Natural killer cell (primary cell): ENCODE measurements around the gene STAT5A. TPM values are rescaled to one million over a fixed set of nuclear protein-coding genes. Genes with fewer than 3 reads are reported as not detected.
"Not testable (repeated sequence)": the region's sequence is repeated elsewhere in the genome, so short reads cannot be mapped to it uniquely, and the experiment has no call there.

Source experiments
- ATAC-seq, 3 donors: fragments of 150-1000 bp in 2 of 3; fragments of 200-7000 bp in 1 of 3; cut with Tn5 transposase; 1 replicate in 1 of 3; 2 replicates in 2 of 3; pipeline ENCODE4 v1.10.0; 2021; ENCODE audit warnings: mild to moderate bottlenecking in 2 of 3, moderate library complexity in 2 of 3
- DNase-seq, 2 donors: peaks; one replicate each; pipeline versions ENCODE4 v3.0.0 to v3.0.0-alpha.2; 2013 to 2021; ENCODE audit warnings: mixed read lengths in 1 of 2
- H3K27ac ChIP-seq: one replicate; pipeline ENCODE4 v1.5.1; 2013; ENCODE audit warnings: mild to moderate bottlenecking, low read length
- H3K27me3 ChIP-seq: one replicate; pipeline ENCODE4 v1.6.1; 2013; ENCODE audit warnings: low read length; ENCODE audit not compliant: control insufficient read depth, insufficient read depth
- H3K36me3 ChIP-seq: one replicate; pipeline ENCODE4 v1.6.1; 2013; ENCODE audit warnings: low read length; ENCODE audit not compliant: control insufficient read depth, insufficient read depth
- H3K4me1 ChIP-seq: one replicate; pipeline ENCODE4 v1.6.1; 2013; ENCODE audit warnings: low read length; ENCODE audit not compliant: control insufficient read depth, insufficient read depth
- H3K4me3 ChIP-seq: one replicate; pipeline ENCODE4 v1.5.1; 2013; ENCODE audit warnings: low read length
- H3K9me3 ChIP-seq: one replicate; pipeline ENCODE4 v1.6.1; 2013; ENCODE audit warnings: low read length; ENCODE audit not compliant: control insufficient read depth, insufficient read depth
- H3K27ac Mint-ChIP-seq, 2 donors: one replicate each; pipeline ENCODE4 v1.8.0; 2022; ENCODE audit warnings: mild to moderate bottlenecking in 2 of 2, mixed read lengths in 2 of 2, moderate library complexity in 1 of 2
- H3K27me3 Mint-ChIP-seq, 2 donors: one replicate each; pipeline ENCODE4 v1.8.0; 2022; ENCODE audit warnings: low read depth in 2 of 2, mixed read lengths in 2 of 2
- H3K36me3 Mint-ChIP-seq: one replicate; pipeline ENCODE4 v1.8.0; 2022; ENCODE audit warnings: mixed read lengths
- H3K4me1 Mint-ChIP-seq, 2 donors: one replicate each; pipeline ENCODE4 v1.8.0; 2022; ENCODE audit warnings: mixed read lengths in 2 of 2
- H3K4me3 Mint-ChIP-seq: one replicate; pipeline ENCODE4 v1.8.0; 2022; ENCODE audit warnings: mild to moderate bottlenecking, moderate library complexity, mixed read lengths
- H3K9me3 Mint-ChIP-seq, 2 donors: one replicate each; pipeline ENCODE4 v1.8.0; 2022; ENCODE audit warnings: mixed read lengths in 2 of 2
- WGBS: methylation state at CpG from one replicate; pipeline ENCODE4 v1.1.7; 2013; ENCODE audit warnings: missing lambda C conversion rate; ENCODE audit not compliant: insufficient coverage; 5-methylcytosine and 5-hydroxymethylcytosine counted together
- intact Hi-C: fragments of 100-400 bp; cut with micrococcal nuclease; formaldehyde crosslinking; loops from one replicate; pipeline ENCODE4 v1.14.2; 2022
- total RNA-seq, 4 donors: library from RNA; stranded (reverse); fragments of 120-200 nt in 1 of 4; gene quantifications; one replicate each; pipeline versions ENCODE4 v1.2.3 to v1.2.4, GENCODE V29; 2013 to 2022
- TF ChIP-seq, protein P1 (sequence below): fragments of 200-600 bp; IDR thresholded peaks from one replicate; pipeline ENCODE4 v1.8.0; 2022; ENCODE audit warnings: antibody characterized with exemption

Gene STAT5A
- 100 to 1,000 TPM; 112 to 135 (median 117) TPM for total RNA-seq
- 61.7 TPM for total RNA-seq (2013)

DNA sequence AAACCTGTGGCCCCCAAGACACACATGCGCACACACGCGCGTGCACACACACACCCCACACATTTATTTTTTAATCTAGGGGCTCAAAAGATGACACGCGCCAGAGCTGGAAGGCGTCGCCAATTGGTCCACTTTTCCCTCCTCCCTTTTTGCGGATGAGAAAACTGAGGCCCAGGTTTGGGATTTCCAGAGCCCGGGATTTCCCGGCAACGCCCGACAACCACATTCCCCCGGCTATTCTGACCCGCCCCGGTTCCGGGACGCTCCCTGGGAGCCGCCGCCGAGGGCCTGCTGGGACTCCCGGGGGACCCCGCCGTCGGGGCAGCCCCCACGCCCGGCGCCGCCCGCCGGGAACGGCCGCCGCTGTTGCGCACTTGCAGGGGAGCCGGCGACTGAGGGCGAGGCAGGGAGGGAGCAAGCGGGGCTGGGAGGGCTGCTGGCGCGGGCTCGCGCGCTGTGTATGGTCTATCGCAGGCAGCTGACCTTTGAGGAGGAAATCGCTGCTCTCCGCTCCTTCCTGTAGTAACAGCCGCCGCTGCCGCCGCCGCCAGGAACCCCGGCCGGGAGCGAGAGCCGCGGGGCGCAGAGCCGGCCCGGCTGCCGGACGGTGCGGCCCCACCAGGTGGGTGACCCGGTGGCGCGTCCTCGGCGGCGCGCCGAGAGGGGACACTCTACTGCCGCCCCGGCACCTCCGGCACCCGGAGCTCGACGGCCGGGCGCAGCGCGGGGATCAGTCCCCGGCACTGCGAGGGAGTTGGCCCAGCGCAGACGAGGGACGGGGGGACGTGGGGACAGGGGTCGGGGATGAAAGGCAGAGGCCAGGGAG is at the start of gene STAT5A:
TSS of gene STAT5A (plus strand) at position 522 of the 826 bp plus-strand sequence. CDS start 914 bp downstream, outside the sequence.
- Histone ChIP-seq H3K27ac (peak within 1 kb of the TSS; percentile 93), H3K9me3 (no peaks in the 10 kb centered on the region), H3K4me1 (peaks cover 41% of the 10 kb centered on the region), H3K4me3 (peak within 1 kb of the TSS; percentile 86), H3K36me3 (peaks cover 5% of the 10 kb centered on the region), H3K27me3 (no peaks in the 10 kb centered on the region)
- intact Hi-C loops: loop anchor here (1.0 to 5.0 kb wide), 3 partner anchors 15 to 106 kb away; partner anchors contain the start of gene KCNH4
- ATAC-seq (peak; percentile 82 to 96 (median 89)), DNase-seq (peak; percentile 77 to 90)
- no peaks in the 10 kb centered on the region for H3K36me3 Mint-ChIP-seq
- TF ChIP-seq, protein P1, sequence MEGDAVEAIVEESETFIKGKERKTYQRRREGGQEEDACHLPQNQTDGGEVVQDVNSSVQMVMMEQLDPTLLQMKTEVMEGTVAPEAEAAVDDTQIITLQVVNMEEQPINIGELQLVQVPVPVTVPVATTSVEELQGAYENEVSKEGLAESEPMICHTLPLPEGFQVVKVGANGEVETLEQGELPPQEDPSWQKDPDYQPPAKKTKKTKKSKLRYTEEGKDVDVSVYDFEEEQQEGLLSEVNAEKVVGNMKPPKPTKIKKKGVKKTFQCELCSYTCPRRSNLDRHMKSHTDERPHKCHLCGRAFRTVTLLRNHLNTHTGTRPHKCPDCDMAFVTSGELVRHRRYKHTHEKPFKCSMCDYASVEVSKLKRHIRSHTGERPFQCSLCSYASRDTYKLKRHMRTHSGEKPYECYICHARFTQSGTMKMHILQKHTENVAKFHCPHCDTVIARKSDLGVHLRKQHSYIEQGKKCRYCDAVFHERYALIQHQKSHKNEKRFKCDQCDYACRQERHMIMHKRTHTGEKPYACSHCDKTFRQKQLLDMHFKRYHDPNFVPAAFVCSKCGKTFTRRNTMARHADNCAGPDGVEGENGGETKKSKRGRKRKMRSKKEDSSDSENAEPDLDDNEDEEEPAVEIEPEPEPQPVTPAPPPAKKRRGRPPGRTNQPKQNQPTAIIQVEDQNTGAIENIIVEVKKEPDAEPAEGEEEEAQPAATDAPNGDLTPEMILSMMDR: no peak
- H3K9me3 Mint-ChIP-seq: no peaks in the 10 kb centered on the region
- peak within 1 kb of the TSS; percentile 93 for H3K4me3 Mint-ChIP-seq
- H3K27ac Mint-ChIP-seq: peak within 1 kb of the TSS; percentile 93 to 95
- under 1% methylated on average over 88 of the region's 88 CpGs for WGBS
- no peaks in the 10 kb centered on the region for H3K27me3 Mint-ChIP-seq
- H3K4me1 Mint-ChIP-seq: peaks cover 39 to 46% of the 10 kb centered on the region in 2 donors

DNA sequence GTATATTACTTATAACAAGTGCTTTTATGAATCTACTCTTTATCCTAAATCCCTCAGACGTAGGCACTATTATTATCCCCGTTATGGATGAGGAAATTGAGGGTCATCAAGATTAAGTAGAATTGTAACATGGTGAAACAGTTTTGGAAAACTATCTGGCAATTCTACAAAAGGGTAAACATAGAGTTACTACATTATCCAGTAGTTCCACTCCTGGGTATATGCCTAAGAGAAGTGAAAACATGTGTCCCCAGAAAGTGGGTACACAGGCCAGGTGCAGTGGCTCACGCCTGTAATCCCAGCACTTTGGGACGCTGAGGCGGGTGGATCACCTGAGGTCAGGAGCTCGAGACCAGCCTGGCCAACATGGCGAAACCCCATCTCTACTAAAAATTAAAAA is 48.7 kb upstream of the STAT5A start:
- H3K27ac ChIP-seq, DNase-seq, H3K27me3 ChIP-seq, H3K36me3 Mint-ChIP-seq, intact Hi-C loops, H3K9me3 ChIP-seq, H3K4me1 ChIP-seq, H3K4me3 Mint-ChIP-seq, ATAC-seq, H3K4me3 ChIP-seq, H3K9me3 Mint-ChIP-seq, H3K27me3 Mint-ChIP-seq, H3K36me3 ChIP-seq, H3K27ac Mint-ChIP-seq: not testable (repeated sequence)
- WGBS: 97% methylated on average over 3 of the region's 7 CpGs
- H3K4me1 Mint-ChIP-seq: peaks cover 17 to 29% of the 10 kb centered on the region in 2 donors

DNA sequence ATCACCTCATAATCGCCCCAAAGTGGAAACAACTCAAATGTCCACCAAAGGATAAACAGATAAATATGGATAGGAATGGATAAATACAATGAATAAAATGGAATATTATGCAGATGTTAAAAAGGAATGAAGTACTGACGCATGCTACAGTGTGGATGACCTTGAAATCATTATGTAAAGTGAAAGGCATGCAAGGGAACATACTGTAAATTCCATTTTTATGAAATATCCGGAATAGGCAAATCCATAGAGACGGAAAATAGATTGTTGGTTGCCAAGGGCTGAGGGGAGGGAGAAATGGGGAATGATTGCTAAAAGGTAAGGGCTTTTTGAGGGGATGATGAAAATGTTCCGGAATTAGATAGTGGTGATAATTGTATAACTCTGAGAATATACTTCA is 48.1 kb upstream of the STAT5A start:
- intact Hi-C loops: no loop called here
- H3K4me1 ChIP-seq: no peaks in the 10 kb centered on the region
- no peaks in the 10 kb centered on the region for H3K27me3 ChIP-seq
- H3K4me3 ChIP-seq: no peak overlapping the region
- Mint-ChIP-seq H3K9me3 (no peaks in the 10 kb centered on the region), H3K27ac (peak overlapping the region in 1 of 2 donors; percentile 5), H3K4me1 (peaks cover 14 to 29% of the 10 kb centered on the region in 2 donors), H3K27me3 (no peaks in the 10 kb centered on the region), H3K36me3 (no peaks in the 10 kb centered on the region), H3K4me3 (no peak overlapping the region)
- H3K27ac ChIP-seq: no peak overlapping the region
- no peaks in the 10 kb centered on the region for H3K36me3 ChIP-seq
- TF ChIP-seq, protein P1: no peak
- WGBS: 98% methylated on average over 4 of the region's 5 CpGs
- H3K9me3 ChIP-seq: no peaks in the 10 kb centered on the region
- DNase-seq: no peak
- ATAC-seq: no peak

DNA sequence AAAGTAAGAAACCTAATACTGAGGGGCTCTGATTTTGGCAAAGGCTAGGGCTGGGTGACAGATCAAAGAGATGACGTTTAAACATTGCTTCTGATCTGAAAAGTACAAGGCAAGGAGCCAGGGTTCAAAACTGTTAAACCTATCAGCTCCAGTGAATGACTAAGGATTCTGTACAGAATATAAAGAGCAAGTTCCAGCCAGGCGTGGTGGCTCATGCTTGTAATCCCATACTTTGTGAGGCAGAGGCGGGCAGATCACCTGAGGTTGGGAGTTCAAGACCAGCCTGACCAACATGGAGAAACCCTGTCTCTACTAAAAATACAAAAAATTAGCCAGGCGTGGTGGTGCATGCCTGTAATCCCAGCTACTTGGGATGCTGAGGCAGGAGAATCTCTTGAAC is 47.4 kb upstream of the STAT5A start:
- ATAC-seq, H3K27me3 Mint-ChIP-seq, H3K27me3 ChIP-seq, H3K9me3 Mint-ChIP-seq, DNase-seq, H3K9me3 ChIP-seq, H3K27ac ChIP-seq, H3K36me3 ChIP-seq, H3K4me3 Mint-ChIP-seq, H3K36me3 Mint-ChIP-seq, intact Hi-C loops, H3K4me1 ChIP-seq, H3K4me3 ChIP-seq: not testable (repeated sequence)
- Mint-ChIP-seq H3K27ac (peak overlapping the region; percentile 5 to 31), H3K4me1 (peaks cover 13 to 29% of the 10 kb centered on the region in 2 donors)
- WGBS: 84% methylated on average over 3 of the region's 4 CpGs
